Measurements from ENCODE around the gene HTT.

HTT gene

DNA sequence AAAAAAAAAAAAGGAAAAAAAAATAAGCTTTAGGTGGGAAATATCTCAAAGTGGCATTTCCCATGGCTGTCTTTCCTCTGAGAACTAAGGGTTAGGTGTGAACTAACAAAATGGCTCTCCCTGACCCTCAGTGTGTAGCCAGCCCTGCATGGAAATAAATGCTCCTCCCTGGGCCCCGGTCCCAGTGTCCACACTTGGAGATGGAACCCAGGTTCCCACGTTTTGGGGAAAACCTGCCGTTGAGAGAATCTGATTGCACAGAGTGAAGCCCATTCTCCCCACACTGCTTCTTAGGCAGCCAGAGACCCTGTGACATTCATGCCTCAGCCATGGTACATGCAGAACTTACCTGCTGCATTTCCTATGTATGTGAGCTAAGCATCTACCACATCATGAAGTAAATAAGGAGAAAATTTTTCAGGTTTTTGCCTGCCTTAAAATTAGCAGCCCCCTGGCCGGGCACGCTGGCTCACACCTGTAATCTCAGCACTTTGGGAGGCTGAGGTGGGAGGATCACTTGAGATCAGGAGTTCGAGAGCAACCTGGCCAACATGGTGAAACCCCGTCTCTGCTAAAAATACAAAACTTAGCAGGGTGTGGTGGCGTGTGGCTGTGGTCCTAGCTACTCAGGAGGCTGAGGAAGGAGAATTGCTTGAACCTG, 34.6 kb upstream of the HTT start:
- H3K36me3 ChIP-seq (ENCODE audit: control insufficient read depth, insufficient read depth, low read length): no peaks in the 10 kb centered on the region
- no peaks in the 10 kb centered on the region for H3K27me3 ChIP-seq (ENCODE audit: control insufficient read depth, insufficient read depth, low read length)
- no peak overlapping the region for H3K9ac ChIP-seq (ENCODE audit: low read depth, low read length)
- H3K4me1 ChIP-seq (ENCODE audit: control insufficient read depth, insufficient read depth, low read length): no peaks in the 10 kb centered on the region
- no peaks in the 10 kb centered on the region for H3K9me3 ChIP-seq (ENCODE audit: control insufficient read depth, insufficient read depth, low read length)
- H3K4me3 ChIP-seq (ENCODE audit: low read depth, low read length): no peak overlapping the region

DNA sequence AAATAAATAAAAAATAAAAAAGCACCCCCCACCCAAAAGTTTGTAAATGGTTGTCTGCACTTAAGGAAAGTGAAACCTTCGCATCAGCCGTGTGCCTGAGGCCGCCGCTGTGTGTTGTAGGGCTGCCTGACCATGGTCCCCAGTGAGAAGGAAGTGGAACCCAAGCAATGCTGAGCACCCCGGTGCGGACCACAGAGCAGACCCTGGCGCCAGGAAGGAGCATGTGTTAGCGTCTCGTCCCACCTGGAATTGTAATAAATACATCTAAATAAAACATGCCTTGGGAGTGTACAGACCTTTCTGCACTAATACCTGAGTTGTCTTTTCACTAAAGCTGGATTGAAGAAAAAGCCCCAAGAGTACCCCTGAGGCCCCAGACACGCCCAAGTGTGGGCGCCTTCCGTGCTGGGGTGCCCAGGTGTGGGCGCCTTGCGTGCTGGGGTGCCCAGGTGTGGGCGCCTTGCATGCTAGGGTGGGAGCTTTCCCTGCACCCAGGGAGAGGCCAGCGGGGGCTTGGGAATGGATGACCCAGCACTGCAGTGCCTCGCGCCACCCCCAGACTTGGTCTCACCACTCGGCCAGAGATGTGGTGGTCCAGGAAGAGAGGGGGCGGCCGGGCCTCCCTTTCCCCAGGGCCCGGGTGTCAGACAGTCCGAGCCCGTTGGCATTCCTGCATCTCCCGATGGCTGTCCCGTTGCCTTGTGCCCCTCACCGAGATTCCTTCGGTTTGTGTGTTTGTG, 33.9 kb upstream of the HTT start:
- no peaks in the 10 kb centered on the region for H3K36me3 ChIP-seq (ENCODE audit: control insufficient read depth, insufficient read depth, low read length)
- no peak overlapping the region for H3K9ac ChIP-seq (ENCODE audit: low read depth, low read length)

DNA sequence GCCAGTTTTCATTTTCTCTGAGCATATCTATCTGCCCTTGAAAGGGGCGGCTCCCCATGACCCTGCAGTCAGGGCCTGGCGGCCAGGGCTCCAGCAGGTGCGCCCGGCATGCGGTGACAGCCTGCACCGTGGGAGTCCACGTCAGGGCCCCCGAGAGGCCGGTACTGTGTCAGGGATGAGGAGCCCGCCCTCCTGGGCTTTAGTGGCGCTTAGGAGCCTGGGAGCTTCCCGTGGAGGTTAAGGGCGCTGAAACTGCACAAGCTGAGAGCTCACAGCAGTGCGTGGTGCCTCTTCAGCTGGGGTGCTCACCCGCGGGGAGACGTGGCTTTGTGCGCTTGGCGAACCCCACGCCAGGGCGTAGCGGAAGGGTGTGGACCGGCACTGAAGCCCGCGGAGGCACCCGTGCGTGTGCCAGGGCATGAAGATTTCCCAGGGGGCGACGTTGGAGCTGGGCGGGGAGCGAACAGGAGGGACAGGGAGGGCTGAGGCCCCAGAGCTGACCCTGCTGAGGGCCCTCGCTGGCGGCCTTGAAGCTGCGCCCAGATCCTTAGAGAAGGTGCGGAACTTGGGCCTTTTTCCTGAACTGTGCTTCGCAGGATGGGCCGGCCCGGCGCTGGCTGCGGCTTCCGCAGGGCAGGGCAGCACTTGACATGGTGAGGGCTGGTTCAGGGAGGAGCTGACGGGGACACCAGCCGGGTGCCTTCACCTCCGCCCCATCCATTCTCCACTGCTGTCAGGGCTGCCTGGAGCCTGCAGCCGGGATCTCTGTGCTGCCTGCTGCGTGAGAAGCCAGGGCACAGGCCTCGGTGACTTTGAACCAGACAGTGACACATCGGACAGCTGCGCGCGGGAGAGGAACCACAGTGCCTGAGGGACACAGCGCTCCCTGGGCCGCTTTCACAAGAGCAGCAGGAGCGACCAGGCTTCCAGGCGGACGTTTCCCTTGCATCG, 33.0 kb upstream of the HTT start:
- H3K9me3 ChIP-seq (ENCODE audit: control insufficient read depth, insufficient read depth, low read length): no peaks in the 10 kb centered on the region
- H3K36me3 ChIP-seq (ENCODE audit: control insufficient read depth, insufficient read depth, low read length): no peaks in the 10 kb centered on the region
- no peaks in the 10 kb centered on the region for H3K4me1 ChIP-seq (ENCODE audit: control insufficient read depth, insufficient read depth, low read length)
- H3K27me3 ChIP-seq (ENCODE audit: control insufficient read depth, insufficient read depth, low read length): no peaks in the 10 kb centered on the region
- no peak overlapping the region for H3K4me3 ChIP-seq (ENCODE audit: low read depth, low read length)
- no peak overlapping the region for H3K9ac ChIP-seq (ENCODE audit: low read depth, low read length)

More for the DNA sequence above, 33.9 kb upstream of the HTT start:
- H3K27me3 ChIP-seq (ENCODE audit: control insufficient read depth, insufficient read depth, low read length): no peaks in the 10 kb centered on the region
- no peaks in the 10 kb centered on the region for H3K4me1 ChIP-seq (ENCODE audit: control insufficient read depth, insufficient read depth, low read length)
- H3K4me3 ChIP-seq (ENCODE audit: low read depth, low read length): no peak overlapping the region
- no peaks in the 10 kb centered on the region for H3K9me3 ChIP-seq (ENCODE audit: control insufficient read depth, insufficient read depth, low read length)

DNA sequence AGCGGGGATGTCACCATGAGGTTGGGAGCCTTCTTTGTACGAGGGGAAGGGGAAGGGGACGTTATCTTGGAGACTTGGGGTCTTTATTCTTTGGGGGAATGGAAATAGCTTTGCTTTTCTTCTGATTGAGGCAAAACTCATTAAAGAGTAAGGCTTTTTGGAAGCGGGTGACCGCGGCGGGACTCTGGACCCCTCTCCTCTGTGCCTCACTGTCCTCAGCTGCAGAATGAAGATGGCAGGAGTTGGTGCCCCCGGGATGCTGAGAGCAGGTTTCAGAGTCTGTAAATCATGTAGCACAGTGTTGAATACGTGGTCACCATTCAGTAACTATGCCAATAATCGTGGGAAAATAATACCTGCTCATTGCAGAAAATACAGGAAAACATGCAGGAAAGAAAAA, 32.3 kb upstream of the HTT start:
- Histone ChIP-seq H3K4me1 (ENCODE audit: control insufficient read depth, insufficient read depth, low read length) (no peaks in the 10 kb centered on the region), H3K4me3 (ENCODE audit: low read depth, low read length) (no peak overlapping the region), H3K27me3 (ENCODE audit: control insufficient read depth, insufficient read depth, low read length) (no peaks in the 10 kb centered on the region), H3K9ac (ENCODE audit: low read depth, low read length) (no peak overlapping the region), H3K9me3 (ENCODE audit: control insufficient read depth, insufficient read depth, low read length) (no peaks in the 10 kb centered on the region), H3K36me3 (ENCODE audit: control insufficient read depth, insufficient read depth, low read length) (no peaks in the 10 kb centered on the region)

DNA sequence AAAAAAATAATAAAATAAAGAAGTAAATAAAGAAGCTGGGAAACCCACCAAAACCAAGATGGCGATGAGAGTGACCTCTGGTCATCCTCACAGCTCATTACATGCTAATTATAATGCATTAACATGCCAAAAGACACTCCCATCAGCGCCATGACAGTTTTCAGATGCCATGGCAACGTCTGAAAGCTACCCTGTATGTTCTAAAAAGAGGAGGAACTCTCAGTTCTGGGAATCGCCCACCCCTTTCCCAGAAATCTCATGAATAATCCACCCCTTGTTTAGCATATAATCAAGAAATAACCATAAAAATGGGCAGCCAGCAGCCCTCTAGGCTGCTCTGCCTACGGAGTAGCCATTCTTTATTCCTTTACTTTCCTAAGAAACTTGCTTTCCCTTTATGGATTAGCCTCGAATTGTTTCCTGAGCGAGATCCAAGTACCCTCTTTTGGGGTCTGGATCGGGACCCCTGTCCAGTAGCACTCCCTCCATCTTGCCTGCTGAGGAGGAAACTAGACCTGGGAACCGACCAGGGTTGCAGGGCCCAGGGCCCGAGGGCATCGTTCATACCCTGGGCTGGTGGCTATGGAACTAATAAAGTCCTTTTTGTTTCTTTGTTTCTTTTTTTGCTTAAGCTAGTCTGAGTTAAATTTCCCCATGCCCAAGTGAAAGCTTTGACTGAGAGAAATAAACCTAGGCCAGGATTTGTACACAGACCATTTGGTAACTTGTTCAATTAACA, 31.0 kb upstream of the HTT start:
- H3K4me1 ChIP-seq (ENCODE audit: control insufficient read depth, insufficient read depth, low read length): no peaks in the 10 kb centered on the region
- H3K4me3 ChIP-seq (ENCODE audit: low read depth, low read length): no peak overlapping the region
- no peaks in the 10 kb centered on the region for H3K27me3 ChIP-seq (ENCODE audit: control insufficient read depth, insufficient read depth, low read length)
- H3K9me3 ChIP-seq (ENCODE audit: control insufficient read depth, insufficient read depth, low read length): no peaks in the 10 kb centered on the region
- H3K36me3 ChIP-seq (ENCODE audit: control insufficient read depth, insufficient read depth, low read length): no peaks in the 10 kb centered on the region
- H3K9ac ChIP-seq (ENCODE audit: low read depth, low read length): no peak overlapping the region

DNA sequence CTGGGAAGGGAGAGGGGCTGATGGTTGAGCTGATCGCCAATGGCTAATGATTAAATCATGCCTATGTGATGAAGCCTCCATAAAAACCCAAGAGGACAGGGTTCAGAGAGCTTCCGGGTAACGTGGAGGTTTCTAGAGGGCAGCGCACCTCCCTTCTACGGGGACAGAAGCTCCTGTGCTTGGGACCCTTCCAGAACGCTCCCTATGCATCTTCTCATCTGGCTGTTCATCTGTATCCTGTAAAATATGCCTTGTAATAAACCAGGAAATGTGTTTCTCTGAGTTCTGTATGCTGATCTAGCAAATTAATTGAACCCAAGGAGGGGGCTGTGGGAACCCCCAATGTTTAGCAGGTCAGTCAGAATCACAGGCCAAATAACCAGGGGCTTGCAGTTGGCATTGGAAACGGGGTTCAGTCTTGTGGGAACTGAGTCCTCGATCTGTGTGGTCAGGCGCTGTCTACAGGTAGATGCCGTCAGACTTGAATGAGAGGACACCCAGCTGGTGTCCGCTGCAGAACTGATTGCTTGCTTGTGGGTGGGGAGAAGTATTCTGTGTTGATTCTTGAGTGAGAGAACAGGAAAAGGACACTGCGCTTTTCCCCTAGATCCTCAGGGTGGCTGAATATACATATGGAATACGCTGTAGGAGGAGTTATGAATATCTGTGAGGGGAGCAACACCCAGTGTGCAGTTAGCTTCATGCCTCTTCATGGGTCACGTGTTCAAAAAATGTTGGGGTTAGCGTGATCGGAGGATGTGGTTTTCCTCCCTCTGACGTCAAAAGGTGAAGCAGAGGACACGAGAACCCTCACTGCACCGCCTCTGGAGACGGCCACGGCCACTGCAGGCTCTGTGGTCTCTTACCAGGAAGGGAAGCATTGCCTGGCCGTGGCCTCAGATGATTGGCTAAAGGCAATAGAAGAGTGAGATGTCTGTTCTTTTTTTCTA, 29.3 kb upstream of the HTT start:
- no peaks in the 10 kb centered on the region for H3K27me3 ChIP-seq (ENCODE audit: control insufficient read depth, insufficient read depth, low read length)
- H3K9ac ChIP-seq (ENCODE audit: low read depth, low read length): no peak overlapping the region
- no peaks in the 10 kb centered on the region for H3K4me1 ChIP-seq (ENCODE audit: control insufficient read depth, insufficient read depth, low read length)
- H3K4me3 ChIP-seq (ENCODE audit: low read depth, low read length): no peak overlapping the region
- no peaks in the 10 kb centered on the region for H3K9me3 ChIP-seq (ENCODE audit: control insufficient read depth, insufficient read depth, low read length)
- no peaks in the 10 kb centered on the region for H3K36me3 ChIP-seq (ENCODE audit: control insufficient read depth, insufficient read depth, low read length)

DNA sequence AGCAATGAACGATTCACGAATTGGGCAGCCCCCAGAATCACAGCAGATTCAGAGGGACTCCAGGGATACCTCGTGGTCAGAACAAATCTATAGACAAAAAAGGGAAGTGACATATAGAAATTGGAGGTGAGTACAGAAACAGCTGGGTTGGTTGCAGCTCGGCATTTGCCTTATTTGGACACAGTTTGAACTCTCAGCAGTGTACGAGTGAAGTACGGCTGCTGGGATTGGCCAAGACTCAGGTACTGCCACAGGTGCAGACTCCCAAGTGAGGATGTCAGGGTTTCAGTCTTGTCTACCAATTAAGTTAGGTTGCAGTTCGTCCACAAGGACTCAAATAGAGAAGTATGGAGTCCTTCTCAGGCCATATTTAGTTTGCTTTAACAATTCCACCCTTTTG, 28.3 kb upstream of the HTT start:
- H3K4me1 ChIP-seq (ENCODE audit: control insufficient read depth, insufficient read depth, low read length): no peaks in the 10 kb centered on the region
- no peaks in the 10 kb centered on the region for H3K9me3 ChIP-seq (ENCODE audit: control insufficient read depth, insufficient read depth, low read length)
- no peak overlapping the region for H3K4me3 ChIP-seq (ENCODE audit: low read depth, low read length)
- no peak overlapping the region for H3K9ac ChIP-seq (ENCODE audit: low read depth, low read length)
- no peaks in the 10 kb centered on the region for H3K36me3 ChIP-seq (ENCODE audit: control insufficient read depth, insufficient read depth, low read length)
- H3K27me3 ChIP-seq (ENCODE audit: control insufficient read depth, insufficient read depth, low read length): no peaks in the 10 kb centered on the region

DNA sequence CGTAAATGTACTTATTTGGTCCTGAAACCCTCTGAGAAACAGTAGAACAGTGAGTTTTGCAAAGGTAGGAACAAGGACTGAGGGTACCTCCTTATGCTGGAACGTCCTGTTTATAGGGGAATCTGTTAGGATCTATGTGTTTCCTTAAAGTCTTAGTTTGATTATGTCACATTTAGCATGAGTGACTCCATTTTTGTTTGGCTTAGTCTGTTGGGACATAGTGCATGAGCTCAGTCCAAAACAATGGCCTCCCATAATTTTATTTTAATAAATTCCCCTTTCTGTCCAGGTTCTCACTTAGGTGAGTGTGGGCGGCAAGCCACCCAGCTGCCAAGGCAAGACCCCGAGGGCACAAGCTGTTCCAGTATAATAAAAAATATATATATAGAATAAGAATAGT, 27.9 kb upstream of the HTT start:
- Histone ChIP-seq H3K9me3 (ENCODE audit: control insufficient read depth, insufficient read depth, low read length) (no peaks in the 10 kb centered on the region), H3K9ac (ENCODE audit: low read depth, low read length) (no peak overlapping the region), H3K4me3 (ENCODE audit: low read depth, low read length) (no peak overlapping the region), H3K27me3 (ENCODE audit: control insufficient read depth, insufficient read depth, low read length) (no peaks in the 10 kb centered on the region), H3K4me1 (ENCODE audit: control insufficient read depth, insufficient read depth, low read length) (no peaks in the 10 kb centered on the region), H3K36me3 (ENCODE audit: control insufficient read depth, insufficient read depth, low read length) (no peaks in the 10 kb centered on the region)

DNA sequence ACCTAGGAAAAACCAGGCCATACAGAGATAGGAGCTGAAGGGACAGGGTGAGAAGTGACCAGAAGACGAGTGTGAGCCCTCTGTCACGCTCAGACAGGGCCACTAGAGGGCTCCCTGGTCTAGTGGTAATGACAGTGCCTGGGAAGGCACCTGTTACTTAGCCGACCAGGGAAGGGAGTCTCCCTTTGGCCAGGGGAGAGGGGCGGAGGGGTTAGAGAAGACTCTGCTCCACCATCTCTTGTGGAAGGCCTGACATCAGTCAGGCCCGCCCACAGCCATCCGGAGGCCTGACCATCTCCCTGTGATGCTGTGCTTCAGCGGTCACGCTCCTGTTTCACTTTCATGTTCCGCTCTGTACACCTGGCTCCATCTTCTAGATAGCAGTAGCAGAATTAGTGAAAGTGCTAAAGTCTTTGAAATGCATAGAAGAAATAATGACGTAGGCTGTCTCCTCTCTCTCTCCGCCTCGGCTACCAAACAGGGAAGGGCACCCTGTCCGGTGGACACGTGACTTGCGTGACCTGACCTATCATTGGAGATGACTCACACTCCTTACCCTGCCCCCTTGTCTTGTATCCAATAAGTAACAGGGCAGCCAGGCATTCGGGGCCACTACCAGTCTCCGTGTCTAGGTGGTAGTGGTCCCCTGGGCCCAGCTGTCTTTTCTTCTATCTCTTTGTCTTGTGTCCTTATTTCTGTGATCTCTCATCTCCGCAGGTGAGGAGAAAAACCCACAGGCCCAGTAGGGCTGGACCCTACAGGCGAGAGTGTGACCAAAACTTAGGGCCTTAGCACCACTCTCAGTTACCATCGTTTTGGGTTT, 26.8 kb upstream of the HTT start:
- Histone ChIP-seq H3K9ac (ENCODE audit: low read depth, low read length) (no peak overlapping the region), H3K4me1 (ENCODE audit: control insufficient read depth, insufficient read depth, low read length) (no peaks in the 10 kb centered on the region), H3K36me3 (ENCODE audit: control insufficient read depth, insufficient read depth, low read length) (no peaks in the 10 kb centered on the region), H3K4me3 (ENCODE audit: low read depth, low read length) (no peak overlapping the region), H3K9me3 (ENCODE audit: control insufficient read depth, insufficient read depth, low read length) (no peaks in the 10 kb centered on the region), H3K27me3 (ENCODE audit: control insufficient read depth, insufficient read depth, low read length) (no peaks in the 10 kb centered on the region)
